ENCODE data around the gene SRD5A3. TPM values are rescaled to one million over a fixed set of nuclear protein-coding genes. Genes with fewer than 3 reads are reported as not detected.

Gene SRD5A3
- total and polyA plus RNA-seq, 9 of the 15 experiments (the other 6 are each of a cell fraction or from before 2014, with no cell fraction given) = 2.5 to 37.0 (median 13.3) TPM

DNA sequence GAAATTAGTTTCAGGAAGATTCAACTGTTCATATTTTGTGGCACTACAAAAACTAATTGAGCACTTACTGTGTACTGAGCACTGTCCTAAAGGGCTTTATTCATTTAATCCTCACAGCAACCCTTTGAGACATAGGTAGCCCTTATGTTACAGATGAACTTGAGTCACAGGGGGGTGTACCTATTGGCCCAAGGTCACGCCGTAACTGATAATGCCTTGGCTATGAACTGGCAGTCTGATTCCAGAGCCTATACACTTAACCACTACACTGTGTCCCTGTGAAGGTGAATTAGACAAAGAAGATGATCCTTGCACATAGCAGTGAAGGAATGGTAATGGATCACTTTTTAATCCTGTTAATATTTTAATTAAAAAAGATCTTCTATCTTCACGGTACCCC lies 61.7 kb downstream of the SRD5A3 start (continued):
- TF ChIP-seq PTRF (tag; IDR thresholded peaks at IDR 0.05) (no peak), PYGO2 (tag; IDR thresholded peaks at IDR 0.05) (no peak)
- TF ChIP-seq, protein P1, sequence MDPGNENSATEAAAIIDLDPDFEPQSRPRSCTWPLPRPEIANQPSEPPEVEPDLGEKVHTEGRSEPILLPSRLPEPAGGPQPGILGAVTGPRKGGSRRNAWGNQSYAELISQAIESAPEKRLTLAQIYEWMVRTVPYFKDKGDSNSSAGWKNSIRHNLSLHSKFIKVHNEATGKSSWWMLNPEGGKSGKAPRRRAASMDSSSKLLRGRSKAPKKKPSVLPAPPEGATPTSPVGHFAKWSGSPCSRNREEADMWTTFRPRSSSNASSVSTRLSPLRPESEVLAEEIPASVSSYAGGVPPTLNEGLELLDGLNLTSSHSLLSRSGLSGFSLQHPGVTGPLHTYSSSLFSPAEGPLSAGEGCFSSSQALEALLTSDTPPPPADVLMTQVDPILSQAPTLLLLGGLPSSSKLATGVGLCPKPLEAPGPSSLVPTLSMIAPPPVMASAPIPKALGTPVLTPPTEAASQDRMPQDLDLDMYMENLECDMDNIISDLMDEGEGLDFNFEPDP (CRISPR knock-in tag; IDR thresholded peaks at IDR 0.05) = no peak
- TF ChIP-seq, protein P2, sequence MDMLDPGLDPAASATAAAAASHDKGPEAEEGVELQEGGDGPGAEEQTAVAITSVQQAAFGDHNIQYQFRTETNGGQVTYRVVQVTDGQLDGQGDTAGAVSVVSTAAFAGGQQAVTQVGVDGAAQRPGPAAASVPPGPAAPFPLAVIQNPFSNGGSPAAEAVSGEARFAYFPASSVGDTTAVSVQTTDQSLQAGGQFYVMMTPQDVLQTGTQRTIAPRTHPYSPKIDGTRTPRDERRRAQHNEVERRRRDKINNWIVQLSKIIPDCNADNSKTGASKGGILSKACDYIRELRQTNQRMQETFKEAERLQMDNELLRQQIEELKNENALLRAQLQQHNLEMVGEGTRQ (CRISPR knock-in tag; IDR thresholded peaks at IDR 0.05) = no peak

DNA sequence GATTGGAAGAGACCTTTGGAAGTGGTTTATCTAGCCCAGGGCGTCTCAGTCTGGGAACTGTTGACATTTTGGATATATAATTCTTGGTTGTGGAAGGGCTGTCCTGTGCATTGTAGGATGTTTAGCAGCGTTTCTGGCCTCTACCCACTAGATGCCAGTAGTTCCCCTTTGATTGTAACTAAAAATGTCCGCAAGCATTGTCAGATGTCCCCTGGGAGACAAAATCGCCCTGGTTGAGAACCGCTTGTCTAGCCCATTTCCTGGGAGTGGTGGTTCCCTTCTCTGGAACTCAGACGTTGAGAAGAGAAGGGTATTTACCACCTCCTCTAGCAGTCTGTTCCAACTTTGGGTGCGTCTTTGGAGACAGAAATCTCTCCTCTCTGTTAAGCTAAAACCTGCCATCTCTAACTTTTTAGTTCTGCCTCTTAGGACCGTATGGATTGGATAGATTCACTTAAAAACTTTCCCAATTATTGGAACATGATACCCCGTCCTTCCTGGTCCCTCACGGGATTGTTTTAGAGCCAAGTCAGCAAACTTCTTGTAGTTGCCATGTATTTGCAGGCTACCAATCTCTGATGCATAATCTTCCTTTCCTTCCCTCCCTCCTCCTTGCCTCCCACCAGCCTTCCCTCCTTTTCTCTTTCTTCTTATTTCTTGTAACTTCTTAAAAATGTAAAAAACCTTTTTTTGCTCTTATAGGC lies 63.6 kb downstream of the SRD5A3 start:
- intact Hi-C loops (cut with micrococcal nuclease) = no loop called here
- peak in 1 of 4 experiments; percentile 35 for DNase-seq (ENCODE audit: extremely low read depth in 1 of 4, low spot score in 3 of 4)
- peaks cover 8% of the 10 kb centered on the region; the same call in 1 of the 2 replicates for H4K20me1 ChIP-seq (replicated peaks; ENCODE audit: control insufficient read depth, insufficient read depth, low read length)
- in situ Hi-C loops (cut with MboI) = no loop called here
- no peak overlapping the region for H3K27ac ChIP-seq (ENCODE audit: extremely low read depth, low read depth, low read length)
- H3K9me1 ChIP-seq (ENCODE audit: control insufficient read depth, insufficient read depth, low read length) = peaks cover 3% of the 10 kb centered on the region
- no peak overlapping the region for H3K4me2 ChIP-seq (ENCODE audit: insufficient read depth, low read length)
- H3K4me1 ChIP-seq (replicated peaks in 1 of 2; ENCODE audit: control insufficient read depth in 2 of 2, insufficient read depth in 2 of 2, low read length in 2 of 2) = no peaks in the 10 kb centered on the region; a peak in 1 of 5 replicates
- peaks cover 93% of the 10 kb centered on the region for H3K36me3 ChIP-seq (ENCODE audit: control insufficient read depth, insufficient read depth, low read length)
- no TSS peak for BruUV-seq (replicated peaks)
- peak; percentile 72 for ATAC-seq
- no peak for FAIRE-seq
- ChIA-PET CTCF (ENCODE audit: low intra/inter-chr PET ratio) (no interaction called here), POLR2A (interaction anchor here (1.0 to 1.4 kb wide), 3 partner anchors 10 to 13 kb away, joined by 4 to 5 read pairs (median 4); partner anchors contain the start of gene TMEM165)
- no peak overlapping the region for H2AFZ ChIP-seq (ENCODE audit: low read depth, low read length)
- no peak overlapping the region for H3K4me3 ChIP-seq
- H3K9ac ChIP-seq (ENCODE audit: insufficient read depth in 1 of 2, low read depth in 2 of 2, low read length in 2 of 2) = no peak overlapping the region
- H3K79me2 ChIP-seq (ENCODE audit: control insufficient read depth, insufficient read depth, low read length) = peaks cover 81% of the 10 kb centered on the region
- no peaks in the 10 kb centered on the region for H3K27me3 ChIP-seq (ENCODE audit: control insufficient read depth in 2 of 2, insufficient read depth in 2 of 2, low read length in 2 of 2)
- WGBS (ENCODE audit: insufficient coverage, low coverage, missing lambda C conversion rate) = 50% methylated on average over 9 of the region's 10 CpGs
- no peaks in the 10 kb centered on the region for H3K9me3 ChIP-seq (replicated peaks; ENCODE audit: control insufficient read depth, insufficient read depth, low read depth, low read length)
- TF ChIP-seq MAFG (tag; conservative IDR thresholded peaks at IDR 0.05) (peak; percentile 28; the same call in 1 of the 2 replicates), CAMTA2 (CRISPR knock-in tag; conservative IDR thresholded peaks at IDR 0.05) (no peak), FOXJ3 (CRISPR knock-in tag; IDR thresholded peaks at IDR 0.05) (no peak), EGR1 (conservative IDR thresholded peaks at IDR 0.05) (no peak), ZNF408 (CRISPR knock-in tag; IDR thresholded peaks at IDR 0.05; ENCODE audit: low read depth) (no peak), ZNF830 (CRISPR knock-in tag; IDR thresholded peaks at IDR 0.05) (no peak), TFAM (CRISPR knock-in tag; conservative IDR thresholded peaks at IDR 0.05) (no peak)
- TF ChIP-seq, protein P3, sequence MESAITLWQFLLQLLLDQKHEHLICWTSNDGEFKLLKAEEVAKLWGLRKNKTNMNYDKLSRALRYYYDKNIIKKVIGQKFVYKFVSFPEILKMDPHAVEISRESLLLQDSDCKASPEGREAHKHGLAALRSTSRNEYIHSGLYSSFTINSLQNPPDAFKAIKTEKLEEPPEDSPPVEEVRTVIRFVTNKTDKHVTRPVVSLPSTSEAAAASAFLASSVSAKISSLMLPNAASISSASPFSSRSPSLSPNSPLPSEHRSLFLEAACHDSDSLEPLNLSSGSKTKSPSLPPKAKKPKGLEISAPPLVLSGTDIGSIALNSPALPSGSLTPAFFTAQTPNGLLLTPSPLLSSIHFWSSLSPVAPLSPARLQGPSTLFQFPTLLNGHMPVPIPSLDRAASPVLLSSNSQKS (CRISPR knock-in tag; IDR thresholded peaks at IDR 0.05) = no peak
- TF ChIP-seq, protein P4, sequence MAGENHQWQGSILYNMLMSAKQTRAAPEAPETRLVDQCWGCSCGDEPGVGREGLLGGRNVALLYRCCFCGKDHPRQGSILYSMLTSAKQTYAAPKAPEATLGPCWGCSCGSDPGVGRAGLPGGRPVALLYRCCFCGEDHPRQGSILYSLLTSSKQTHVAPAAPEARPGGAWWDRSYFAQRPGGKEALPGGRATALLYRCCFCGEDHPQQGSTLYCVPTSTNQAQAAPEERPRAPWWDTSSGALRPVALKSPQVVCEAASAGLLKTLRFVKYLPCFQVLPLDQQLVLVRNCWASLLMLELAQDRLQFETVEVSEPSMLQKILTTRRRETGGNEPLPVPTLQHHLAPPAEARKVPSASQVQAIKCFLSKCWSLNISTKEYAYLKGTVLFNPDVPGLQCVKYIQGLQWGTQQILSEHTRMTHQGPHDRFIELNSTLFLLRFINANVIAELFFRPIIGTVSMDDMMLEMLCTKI (IDR thresholded peaks at IDR 0.05; ENCODE audit: partially characterized antibody) = no peak
- TF ChIP-seq, protein P5, sequence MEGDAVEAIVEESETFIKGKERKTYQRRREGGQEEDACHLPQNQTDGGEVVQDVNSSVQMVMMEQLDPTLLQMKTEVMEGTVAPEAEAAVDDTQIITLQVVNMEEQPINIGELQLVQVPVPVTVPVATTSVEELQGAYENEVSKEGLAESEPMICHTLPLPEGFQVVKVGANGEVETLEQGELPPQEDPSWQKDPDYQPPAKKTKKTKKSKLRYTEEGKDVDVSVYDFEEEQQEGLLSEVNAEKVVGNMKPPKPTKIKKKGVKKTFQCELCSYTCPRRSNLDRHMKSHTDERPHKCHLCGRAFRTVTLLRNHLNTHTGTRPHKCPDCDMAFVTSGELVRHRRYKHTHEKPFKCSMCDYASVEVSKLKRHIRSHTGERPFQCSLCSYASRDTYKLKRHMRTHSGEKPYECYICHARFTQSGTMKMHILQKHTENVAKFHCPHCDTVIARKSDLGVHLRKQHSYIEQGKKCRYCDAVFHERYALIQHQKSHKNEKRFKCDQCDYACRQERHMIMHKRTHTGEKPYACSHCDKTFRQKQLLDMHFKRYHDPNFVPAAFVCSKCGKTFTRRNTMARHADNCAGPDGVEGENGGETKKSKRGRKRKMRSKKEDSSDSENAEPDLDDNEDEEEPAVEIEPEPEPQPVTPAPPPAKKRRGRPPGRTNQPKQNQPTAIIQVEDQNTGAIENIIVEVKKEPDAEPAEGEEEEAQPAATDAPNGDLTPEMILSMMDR (IDR thresholded peaks at IDR 0.05 in 2 of 3, conservative IDR thresholded peaks at IDR 0.05 in 1 of 3; ENCODE audit: insufficient read depth in 2 of 3, low read depth in 1 of 3, low read length in 3 of 3) = peak; percentile 20 to 48 (median 45); a peak in 4 of 6 replicates
